Lower leg skin (tissue), 3 donors: ENCODE measurements around the gene CASP1.

Source experiments
- CTCF ChIP-seq, 3 donors: fragments of 450-650 bp; IDR thresholded peaks; one replicate each; pipeline ENCODE4 v1.5.1; 2016; ENCODE audit warnings: antibody characterized with exemption in 3 of 3, mild to moderate bottlenecking in 3 of 3, moderate library complexity in 2 of 3
- POLR2A ChIP-seq, 2 donors: fragments of 450-650 bp; IDR thresholded peaks; one replicate each; pipeline ENCODE4 v1.6.1; 2016 to 2017; ENCODE audit warnings: antibody characterized with exemption in 2 of 2, mild to moderate bottlenecking in 1 of 2, moderate library complexity in 1 of 2

GRCh38 chr11:105004021-105004420 lies 30.9 kb downstream of the CASP1 start:
- TF ChIP-seq CTCF (IDR thresholded peaks at IDR 0.05) (no peak), POLR2A (IDR thresholded peaks at IDR 0.05) (no peak)
